SU-DHL-6 (cell line): ENCODE measurements around the gene SCUBE1.

Experiments
- CTCF ChIP-seq: fragments of 200-600 bp; sonication (generic); IDR thresholded peaks from one replicate; pipeline ENCODE4 v1.5.1; 2017; ENCODE audit warnings: antibody characterized with exemption, mild to moderate bottlenecking, low read length, moderate library complexity; ENCODE audit not compliant: insufficient read depth, poor library complexity, severe bottlenecking
- EZH2phosphoT487 ChIP-seq: fragments of 200-600 bp; sonication (generic), shearing (Covaris generic); conservative IDR thresholded peaks from 2 replicates; pipeline ENCODE4 v1.6.1; 2018; ENCODE audit warnings: mild to moderate bottlenecking, antibody characterized with exemption, low read length, moderate library complexity, mixed read lengths

GRCh38 chr22:43228330-43228729 is 114.8 kb downstream of the SCUBE1 start:
- TF ChIP-seq CTCF (no peak), EZH2phosphoT487 (no peak)
